NCI-H128 (cell line): ENCODE results near the gene EFEMP1.

Experiments used
- DNase-seq: peaks from one replicate; lab custom pipeline; 2025; ENCODE audit not compliant: unreplicated experiment; lab: John Stamatoyannopoulos, UW

EFEMP1 gene, protein sequence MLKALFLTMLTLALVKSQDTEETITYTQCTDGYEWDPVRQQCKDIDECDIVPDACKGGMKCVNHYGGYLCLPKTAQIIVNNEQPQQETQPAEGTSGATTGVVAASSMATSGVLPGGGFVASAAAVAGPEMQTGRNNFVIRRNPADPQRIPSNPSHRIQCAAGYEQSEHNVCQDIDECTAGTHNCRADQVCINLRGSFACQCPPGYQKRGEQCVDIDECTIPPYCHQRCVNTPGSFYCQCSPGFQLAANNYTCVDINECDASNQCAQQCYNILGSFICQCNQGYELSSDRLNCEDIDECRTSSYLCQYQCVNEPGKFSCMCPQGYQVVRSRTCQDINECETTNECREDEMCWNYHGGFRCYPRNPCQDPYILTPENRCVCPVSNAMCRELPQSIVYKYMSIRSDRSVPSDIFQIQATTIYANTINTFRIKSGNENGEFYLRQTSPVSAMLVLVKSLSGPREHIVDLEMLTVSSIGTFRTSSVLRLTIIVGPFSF

GRCh38 chr2:55923091-55923981 lies at the start of gene EFEMP1:
Gene EFEMP1 (minus strand): TSS chr2:55923782. CDS start chr2:55922440, 1,342 bp downstream.
- DNase-seq = no peak

DNA sequence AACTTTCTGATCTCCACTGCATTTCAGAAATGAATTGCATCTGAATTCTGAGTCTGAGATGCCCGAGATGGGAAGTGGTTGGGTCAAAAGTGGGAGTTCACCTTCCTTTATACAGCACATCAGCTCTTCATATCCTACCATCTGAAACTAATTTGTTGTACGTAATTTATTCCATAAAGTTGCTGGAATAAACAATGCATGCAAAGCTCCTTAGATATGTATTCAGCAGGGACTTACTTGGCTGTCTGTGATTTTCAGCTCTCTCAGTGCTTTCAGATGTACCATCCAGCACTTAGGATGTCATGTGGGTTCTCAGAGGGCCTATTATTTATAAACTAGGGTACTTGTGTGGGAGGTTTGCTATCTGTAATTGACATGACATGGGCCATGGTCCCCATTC lies 46.9 kb upstream of the EFEMP1 start:
- no peak for DNase-seq

GRCh38 chr2:55968941-55969340 lies 45.4 kb upstream of the EFEMP1 start:
- DNase-seq = no peak

GRCh38 chr2:55966401-55967118 lies 43.0 kb upstream of the EFEMP1 start:
- DNase-seq = no peak

- DNase-seq = no peak
Observed at GRCh38 chr2:55965966-55966365, 42.4 kb upstream of the EFEMP1 start.

GRCh38 chr2:55965276-55965675 lies 41.7 kb upstream of the EFEMP1 start:
- no peak for DNase-seq

- no peak for DNase-seq
Observed at GRCh38 chr2:55962915-55963314, 39.3 kb upstream of the EFEMP1 start.

- DNase-seq = no peak
Observed at GRCh38 chr2:55961318-55961911, 37.8 kb upstream of the EFEMP1 start.

DNA sequence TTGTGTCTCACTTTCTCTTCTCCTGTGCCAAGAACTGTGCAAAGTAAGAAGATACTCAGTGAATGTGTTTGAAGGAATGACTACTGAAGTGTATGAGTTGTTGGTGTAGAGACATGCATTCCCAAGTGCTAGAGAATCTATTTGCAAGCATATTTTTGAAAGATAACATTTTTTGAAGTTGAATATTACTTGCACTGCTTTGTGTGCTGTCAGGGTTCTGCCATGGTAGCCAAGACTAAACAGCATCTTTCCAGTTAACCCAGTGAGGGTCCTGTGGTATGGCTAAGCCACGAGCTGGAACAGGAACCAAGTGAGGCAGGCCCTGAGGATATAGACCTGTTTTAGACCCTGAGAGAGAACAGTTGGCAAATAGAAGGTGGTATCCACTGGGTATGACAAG lies 35.2 kb upstream of the EFEMP1 start:
- no peak for DNase-seq

- no peak for DNase-seq
Observed at GRCh38 chr2:55957142-55957541, 33.6 kb upstream of the EFEMP1 start.

- DNase-seq = no peak
Observed at GRCh38 chr2:55954306-55955035, 30.9 kb upstream of the EFEMP1 start.

DNA sequence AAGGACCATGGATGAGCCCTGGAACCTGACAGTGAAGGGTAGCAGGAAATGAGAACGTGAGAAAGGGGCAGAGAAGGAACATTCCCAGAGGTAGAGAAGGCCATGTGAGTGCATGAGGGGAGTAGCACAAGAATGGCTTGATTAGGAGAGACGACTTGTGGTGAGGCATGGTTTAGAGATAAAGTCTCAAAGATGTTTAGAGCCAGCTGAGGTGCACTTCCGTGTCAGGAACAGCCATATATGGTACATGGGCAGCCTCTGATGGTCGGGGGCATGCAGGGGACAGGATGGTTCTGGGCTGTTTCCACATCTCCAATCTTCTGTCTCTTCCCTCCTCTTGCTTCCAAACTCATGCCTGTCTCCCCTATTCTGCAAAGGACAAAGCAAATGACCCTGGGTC lies 28.8 kb upstream of the EFEMP1 start:
- DNase-seq = no peak

- DNase-seq = no peak
Observed at GRCh38 chr2:55951533-55951932, 28.0 kb upstream of the EFEMP1 start.

GRCh38 chr2:55949613-55950012 lies 26.0 kb upstream of the EFEMP1 start:
- DNase-seq = no peak

GRCh38 chr2:55949211-55949610 lies 25.6 kb upstream of the EFEMP1 start:
- no peak for DNase-seq

GRCh38 chr2:55948176-55948923 lies 24.8 kb upstream of the EFEMP1 start:
- no peak for DNase-seq

- DNase-seq = no peak
Observed at GRCh38 chr2:55947752-55948151, 24.2 kb upstream of the EFEMP1 start.

DNA sequence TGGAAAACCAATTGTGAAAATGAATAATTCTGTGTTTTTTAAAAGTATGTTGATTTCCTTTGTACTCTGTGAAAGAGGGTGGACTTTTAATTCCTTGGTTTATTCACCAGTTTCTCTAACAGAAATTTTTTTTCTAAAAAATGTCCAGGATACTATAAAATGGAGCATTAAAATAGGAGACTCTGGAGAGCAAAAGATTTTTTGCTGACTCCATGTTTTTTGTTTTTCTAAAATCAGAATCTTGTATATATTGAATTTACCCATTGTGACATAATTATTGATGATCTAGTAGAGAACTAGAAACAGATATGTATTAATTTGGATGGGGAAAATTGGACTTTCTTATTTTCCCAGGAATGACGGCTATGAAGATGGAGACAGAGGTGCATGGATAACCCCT lies 23.2 kb upstream of the EFEMP1 start:
- DNase-seq = no peak

DNA sequence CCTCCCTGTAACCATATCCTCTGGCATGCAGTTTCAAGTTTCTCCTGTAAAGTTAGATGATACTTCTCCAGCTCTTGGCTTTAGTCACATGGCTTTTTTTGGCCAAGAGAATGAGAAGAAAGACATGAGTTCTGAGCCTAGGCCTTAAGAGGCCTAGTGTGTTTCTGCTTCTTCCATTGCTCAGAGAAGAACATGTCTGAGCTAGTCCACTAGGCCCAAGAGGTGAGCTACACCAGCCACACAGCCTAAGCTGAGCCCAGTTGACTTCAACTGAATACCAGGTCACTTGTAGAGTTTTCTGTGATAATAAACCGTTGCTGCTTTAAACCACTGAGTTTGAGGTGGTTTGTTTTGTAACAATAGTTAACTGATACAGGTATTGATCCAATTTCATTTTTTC lies 19.9 kb upstream of the EFEMP1 start:
- DNase-seq = no peak

DNA sequence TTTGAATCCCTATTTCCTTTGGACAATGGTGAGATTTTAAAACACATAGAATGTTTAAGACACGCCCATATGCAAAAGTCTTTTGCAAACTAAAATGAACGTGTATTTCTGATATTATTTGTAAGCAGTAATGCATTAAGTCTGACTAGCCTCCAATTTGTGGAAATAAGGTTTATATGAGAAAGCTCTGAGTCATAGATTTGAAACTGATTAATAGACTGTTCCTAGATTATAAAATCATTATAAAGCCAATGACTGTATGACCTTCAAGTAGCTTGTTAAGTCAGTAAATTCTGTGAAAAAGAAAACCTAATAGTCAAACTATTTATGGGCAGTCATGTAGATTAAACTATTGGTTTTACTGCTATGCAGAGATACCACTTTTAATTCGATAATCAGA lies 12.8 kb upstream of the EFEMP1 start:
- DNase-seq = no peak
